SK-MEL-5 (cell line): ENCODE measurements around the gene HIKESHI. TPM values are rescaled to one million over a fixed set of nuclear protein-coding genes. Genes with fewer than 3 reads are reported as not detected.

Source experiments
- DNase-seq: peaks from one replicate; pipeline ENCODE4 v3.0.0-alpha.2; 2016; ENCODE audit warnings: low read depth, low spot score
- in situ Hi-C: cut with HindIII; loops from 2 replicates; pipeline ENCODE4 v1.10.0; 2016; ENCODE audit warnings: low sequenced_read_pairs, high pct_unique_total_duplicates, low pct_unique_long_range_greater_than_20kb
- total RNA-seq: library from RNA; depleted of rRNA; stranded (reverse); fragments of >200 nt; shearing (Covaris generic); gene quantifications from 2 replicates; pipeline ENCODE4 v1.2.3, GENCODE V29; 2014

The HIKESHI gene
- total RNA-seq, 1 experiment from 2014 or later, result 36.6 TPM

GRCh38 chr11:86365546-86365945 lies 63.5 kb downstream of the HIKESHI start:
- DNase-seq, result no peak
- in situ Hi-C loops, result no loop called here

- DNase-seq, result no peak
- in situ Hi-C loops, result no loop called here
These were observed 67.6 kb downstream of the HIKESHI start for GRCh38 chr11:86369668-86370067.

GRCh38 chr11:86370171-86370570 lies 68.1 kb downstream of the HIKESHI start:
- no peak for DNase-seq
- in situ Hi-C loops, result no loop called here

- in situ Hi-C loops, result no loop called here
These were observed 69.0 kb downstream of the HIKESHI start for GRCh38 chr11:86370922-86371594.

GRCh38 chr11:86372041-86372440 lies 70.0 kb downstream of the HIKESHI start:
- DNase-seq, result no peak
- in situ Hi-C loops, result no loop called here

More at GRCh38 chr11:86370922-86371594, 69.0 kb downstream of the HIKESHI start:
- no peak for DNase-seq

GRCh38 chr11:86372586-86372985 lies 70.5 kb downstream of the HIKESHI start:
- DNase-seq, result no peak
- in situ Hi-C loops, result no loop called here

- no peak for DNase-seq
- in situ Hi-C loops, result no loop called here
These were observed 72.0 kb downstream of the HIKESHI start for GRCh38 chr11:86374069-86374468.

- DNase-seq, result no peak
- in situ Hi-C loops, result no loop called here
These were observed 72.5 kb downstream of the HIKESHI start, which contains the start of gene CCDC81 for GRCh38 chr11:86374586-86374985. TSS of gene CCDC81 (plus strand) at chr11:86374887. CDS start at chr11:86375164, 277 bp downstream.

- DNase-seq, result no peak
- in situ Hi-C loops, result no loop called here
These were observed 75.9 kb downstream of the HIKESHI start for GRCh38 chr11:86377972-86378371.

- no peak for DNase-seq
- in situ Hi-C loops, result no loop called here
These were observed 78.4 kb downstream of the HIKESHI start for GRCh38 chr11:86380295-86381059.

- no peak for DNase-seq
- in situ Hi-C loops, result no loop called here
These were observed 81.3 kb downstream of the HIKESHI start for GRCh38 chr11:86383041-86383955.

GRCh38 chr11:86386283-86386682 lies 84.2 kb downstream of the HIKESHI start:
- in situ Hi-C loops, result no loop called here
- DNase-seq, result no peak

- in situ Hi-C loops, result no loop called here
These were observed 84.7 kb downstream of the HIKESHI start for GRCh38 chr11:86386746-86387145.

GRCh38 chr11:86388198-86388597 lies 86.2 kb downstream of the HIKESHI start:
- in situ Hi-C loops, result no loop called here
- DNase-seq, result no peak

More at GRCh38 chr11:86386746-86387145, 84.7 kb downstream of the HIKESHI start:
- no peak for DNase-seq

GRCh38 chr11:86390487-86390886 lies 88.4 kb downstream of the HIKESHI start:
- no peak for DNase-seq
- in situ Hi-C loops, result no loop called here

- in situ Hi-C loops, result no loop called here
- no peak for DNase-seq
These were observed 93.1 kb downstream of the HIKESHI start for GRCh38 chr11:86395061-86395551.
